DMS53 treated with DMSO at 0.1 percent for 48 hours (cell line): ENCODE measurements around the gene EFCAB12.
"Not testable (repeated sequence)": the region's sequence is repeated elsewhere in the genome, so short reads cannot be mapped to it uniquely, and the experiment has no call there.

Experiments
- DNase-seq: peaks from one replicate; lab custom pipeline; 2025; ENCODE audit not compliant: unreplicated experiment; lab: John Stamatoyannopoulos, UW

The EFCAB12 gene

DNA sequence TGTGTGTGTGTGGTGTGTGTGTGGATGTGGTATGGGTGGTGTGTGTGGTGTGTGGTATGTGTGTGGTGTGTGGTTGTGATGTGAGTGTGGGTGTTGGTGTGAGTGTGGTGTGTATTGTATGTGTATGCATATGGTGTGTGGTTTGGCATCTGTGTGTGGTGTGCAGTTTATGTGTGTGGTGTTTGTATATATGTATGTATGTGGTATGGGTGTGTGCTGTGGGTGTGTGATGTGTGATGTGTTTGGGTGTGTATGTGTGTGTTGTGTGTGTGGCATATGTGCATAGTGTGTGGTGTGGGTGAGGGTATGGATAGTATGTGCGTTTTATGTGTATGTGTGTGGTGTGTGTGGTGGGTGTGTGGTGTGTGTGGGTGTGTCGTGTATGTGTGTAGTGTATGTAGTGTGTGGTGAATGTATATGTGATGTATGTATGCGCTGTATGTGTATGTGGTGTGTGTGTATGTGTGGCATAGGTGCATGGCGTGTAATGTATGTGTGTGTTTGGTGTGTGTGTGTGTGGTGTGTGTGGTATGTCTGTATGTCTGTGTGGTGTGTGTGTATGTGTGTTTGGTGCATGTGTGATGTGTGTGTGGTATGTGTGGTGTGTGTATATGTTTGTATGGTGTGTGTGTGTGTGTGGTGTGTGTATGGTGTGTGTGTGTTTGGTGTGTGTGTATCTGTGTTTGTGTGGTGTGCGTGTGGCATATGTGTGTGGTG is 58.0 kb downstream of the EFCAB12 start:
- no peak for DNase-seq

DNA sequence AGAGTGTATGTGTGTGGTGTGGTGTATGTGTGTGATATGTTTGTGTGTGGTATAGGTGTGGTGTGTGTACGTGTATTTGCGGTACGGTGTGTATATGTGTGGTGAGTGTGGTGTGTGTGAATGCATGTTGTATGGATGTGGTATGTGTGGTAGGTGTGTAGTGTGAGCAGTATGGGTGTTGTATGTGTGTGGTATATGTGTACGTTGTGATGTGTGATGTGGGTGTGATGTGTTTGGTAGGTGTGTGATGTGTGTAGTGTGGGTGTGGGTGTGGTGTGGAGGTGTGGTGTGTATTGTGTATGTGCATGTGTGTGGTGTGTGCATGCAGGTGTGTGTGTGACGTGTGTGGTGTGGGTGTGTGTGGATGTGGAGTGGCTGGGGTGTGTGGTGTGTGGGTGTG is 58.7 kb downstream of the EFCAB12 start:
- DNase-seq, result no peak

DNA sequence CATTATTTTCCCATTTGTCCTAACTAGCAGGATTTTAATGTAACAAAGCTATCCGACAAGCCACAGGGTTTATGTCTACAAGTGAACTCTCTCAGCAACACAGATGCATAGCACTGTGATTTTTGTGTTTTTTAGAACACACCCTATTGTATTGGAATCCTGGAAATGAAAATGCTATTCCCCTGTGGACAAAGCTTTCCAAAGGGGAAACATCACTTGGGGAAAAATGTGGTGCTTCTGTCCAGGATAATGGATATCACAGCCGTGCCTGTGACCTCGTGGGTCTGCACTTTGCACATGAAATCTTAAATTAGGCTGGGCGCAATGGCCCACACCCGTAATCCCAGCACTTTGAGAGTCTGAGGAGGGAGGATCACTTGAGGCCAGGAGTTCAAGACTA is 60.6 kb downstream of the EFCAB12 start:
- no peak for DNase-seq

DNA sequence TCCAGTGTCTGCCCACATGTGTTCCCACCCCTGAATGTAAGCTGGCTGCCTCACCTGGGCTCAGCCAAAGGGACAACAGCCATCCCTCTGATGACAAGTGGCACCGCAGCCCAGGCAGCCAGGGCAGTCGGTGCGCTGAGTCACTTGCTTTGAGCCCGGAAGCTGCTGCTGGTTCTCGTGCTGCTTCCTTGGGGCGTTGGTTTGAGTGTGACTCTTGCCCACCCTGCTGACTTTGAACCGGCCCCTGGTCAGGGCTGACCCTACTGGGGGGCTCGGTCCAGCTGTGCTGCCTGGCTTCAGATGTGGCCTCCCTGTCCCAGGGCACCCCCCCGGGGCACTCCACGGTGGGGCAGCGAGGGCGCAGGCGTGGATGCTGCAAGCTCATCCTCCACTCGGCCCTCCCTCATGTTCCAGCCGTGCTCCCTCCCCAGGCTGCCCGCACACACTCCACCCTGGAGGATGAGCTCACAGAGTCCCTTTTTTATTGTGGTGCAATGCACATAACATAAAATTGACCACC is 62.1 kb downstream of the EFCAB12 start:
- no peak for DNase-seq

DNA sequence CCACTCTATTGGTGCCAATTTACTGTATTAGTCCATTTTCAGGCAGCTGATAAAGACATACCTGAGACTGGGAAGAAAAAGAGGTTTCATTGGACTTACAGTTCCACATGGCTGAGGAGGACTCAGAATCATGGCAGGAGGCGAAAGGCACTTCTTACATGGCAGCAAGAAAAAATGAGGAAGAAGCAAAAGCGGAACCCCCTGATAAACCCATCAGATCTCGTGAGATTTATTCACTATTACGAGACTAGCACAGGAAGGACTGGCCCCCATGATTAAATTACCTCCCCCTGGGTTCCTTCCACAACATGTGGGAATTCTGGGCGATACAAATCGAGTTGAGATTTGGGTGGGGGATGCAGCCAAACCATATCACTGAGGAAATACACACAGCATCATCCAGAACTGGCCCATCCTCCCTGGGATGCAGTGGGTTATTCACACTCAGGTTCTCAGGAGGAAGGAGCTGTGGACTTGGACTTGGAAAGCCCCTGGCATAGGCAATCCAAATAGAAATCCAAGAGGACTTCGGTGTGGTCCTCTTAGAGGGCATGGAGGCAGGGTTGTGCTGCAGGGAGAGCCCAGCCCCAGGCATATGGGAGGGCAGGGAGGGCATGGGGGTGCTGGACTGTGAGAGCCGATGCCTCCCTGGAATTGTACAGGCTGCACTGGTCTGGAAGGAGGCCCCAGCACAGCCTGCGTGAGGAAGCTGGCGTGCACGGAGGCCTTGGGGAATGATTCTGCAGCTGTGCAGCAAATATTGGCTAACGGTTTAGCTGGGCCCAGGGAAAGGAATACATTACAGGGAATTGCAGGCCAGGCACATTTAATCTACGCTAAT is 62.9 kb downstream of the EFCAB12 start:
- DNase-seq, result no peak

DNA sequence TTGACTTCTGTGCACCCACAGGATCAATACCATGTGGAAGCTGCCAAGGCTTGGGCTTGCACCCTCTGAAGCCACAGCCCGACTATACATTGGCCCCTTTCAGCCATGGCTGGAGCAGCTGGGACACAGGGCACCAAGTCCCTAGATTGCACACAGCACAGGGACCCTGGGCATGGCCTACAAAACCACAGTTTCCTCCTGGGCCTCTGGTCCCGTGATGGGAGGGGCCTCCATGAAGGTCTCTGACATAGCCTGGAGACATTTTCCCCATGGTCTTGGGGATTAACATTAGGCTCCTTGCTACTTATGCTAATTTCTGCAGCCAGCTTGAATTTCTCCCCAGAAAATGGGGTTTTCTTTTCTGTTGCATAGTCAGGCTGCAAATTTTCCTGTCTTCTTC is 63.6 kb downstream of the EFCAB12 start:
- DNase-seq, result not testable (repeated sequence)

DNA sequence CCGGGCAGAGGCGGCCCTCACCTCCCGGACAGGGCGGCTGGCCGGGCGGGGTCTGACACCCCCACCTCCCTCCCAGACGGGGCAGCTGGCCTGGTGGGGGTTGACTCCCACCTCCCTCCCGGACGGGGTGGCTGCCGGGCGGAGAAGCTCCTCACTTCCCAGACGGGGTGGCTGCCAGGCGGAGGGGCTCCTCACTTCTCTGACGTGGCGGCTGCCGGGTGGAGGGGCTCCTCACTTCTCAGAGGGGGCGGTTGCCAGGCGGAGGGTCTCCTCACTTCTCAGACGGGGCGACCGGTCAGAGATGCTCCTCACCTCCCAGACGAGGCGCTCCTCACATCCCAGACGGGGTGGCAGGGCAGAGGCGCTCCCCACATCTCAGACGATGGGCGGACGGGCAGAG is 65.1 kb downstream of the EFCAB12 start:
- DNase-seq, result not testable (repeated sequence)

DNA sequence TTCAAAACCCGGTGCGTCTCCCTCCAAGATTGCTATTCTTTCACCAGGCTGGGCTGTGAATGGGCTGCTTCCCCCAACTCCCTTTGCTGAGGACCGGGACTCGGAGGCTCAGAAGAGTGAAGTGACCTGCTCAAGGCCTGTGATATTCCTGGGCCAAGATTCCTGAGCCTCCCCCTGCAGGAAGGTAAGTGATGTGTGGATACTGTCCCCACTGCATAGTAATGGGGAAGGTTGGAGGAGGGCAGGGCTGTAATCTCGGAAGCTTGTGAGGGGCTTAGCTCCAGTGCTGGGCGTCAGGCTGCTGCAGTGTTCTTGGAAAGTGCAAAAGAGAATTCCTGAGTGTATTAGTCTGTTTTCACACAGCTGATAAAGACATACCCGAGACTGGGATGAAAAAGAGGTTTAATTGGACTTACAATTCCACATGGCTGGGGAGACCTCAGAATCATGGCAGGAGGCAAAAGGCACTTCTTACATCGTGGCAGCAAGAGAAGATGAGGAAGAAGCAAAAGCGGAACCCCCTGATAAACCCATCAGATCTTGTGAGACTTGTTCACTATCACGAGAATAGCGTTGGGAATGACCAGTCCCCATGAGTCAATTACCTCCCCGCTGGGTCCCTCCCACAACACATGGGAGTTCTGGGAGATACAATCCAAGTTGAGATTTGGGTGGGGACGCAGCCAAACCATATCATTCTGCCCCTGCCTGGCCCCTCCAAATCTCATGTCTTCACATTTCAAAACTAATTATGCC is 67.6 kb downstream of the EFCAB12 start:
- DNase-seq, result no peak

DNA sequence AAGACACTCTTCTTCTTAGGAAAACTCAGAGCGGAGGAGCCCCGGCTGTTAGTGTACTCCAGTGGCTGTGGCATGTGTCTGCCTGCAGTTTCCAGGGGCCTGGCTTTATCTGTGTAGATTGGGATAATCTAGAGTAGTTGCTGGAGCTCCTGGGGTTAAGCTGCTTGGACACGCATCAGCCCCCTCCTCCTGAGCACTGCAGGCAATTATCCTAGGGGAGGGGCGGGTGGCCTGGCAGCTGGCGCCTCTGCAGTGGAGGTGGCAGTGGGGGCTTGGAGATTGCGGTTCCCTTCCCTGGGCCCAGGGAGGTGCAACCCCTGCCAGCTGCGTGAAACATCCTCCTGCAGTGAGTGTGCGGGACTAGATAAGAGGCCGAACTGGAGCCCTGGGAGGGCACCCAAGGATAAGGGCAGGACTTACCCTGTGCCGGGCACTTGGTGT is 68.2 kb downstream of the EFCAB12 start:
- no peak for DNase-seq

DNA sequence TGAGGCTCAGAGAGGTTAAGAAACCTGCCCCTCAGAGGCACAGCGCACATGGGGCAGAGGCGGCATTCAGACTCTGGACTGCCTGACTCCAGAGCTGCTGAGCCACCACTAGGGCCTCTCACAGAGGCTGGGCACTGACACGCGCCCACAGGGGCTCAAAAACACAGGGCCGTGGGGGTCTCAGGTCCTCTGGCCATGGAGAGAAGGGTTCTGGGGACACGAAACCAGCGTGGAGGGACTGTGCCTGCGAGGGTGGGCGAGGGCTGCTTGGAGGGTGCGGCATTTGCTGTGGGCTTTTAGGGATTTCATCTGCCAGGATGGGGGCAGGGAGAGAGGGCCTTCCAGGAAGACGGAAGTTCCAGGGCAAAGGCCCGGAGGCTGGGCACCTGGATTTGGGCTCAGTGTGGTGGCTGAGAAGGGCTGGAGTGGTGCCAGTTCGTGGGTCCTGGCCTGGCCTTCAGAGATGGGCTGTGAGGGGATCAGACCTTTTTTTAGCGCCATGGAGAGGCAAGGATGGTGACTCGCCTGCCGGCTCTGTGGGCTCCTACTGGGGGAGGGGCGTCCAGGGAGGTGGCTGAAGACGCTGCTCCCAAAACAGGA is 69.6 kb downstream of the EFCAB12 start:
- DNase-seq, result no peak

DNA sequence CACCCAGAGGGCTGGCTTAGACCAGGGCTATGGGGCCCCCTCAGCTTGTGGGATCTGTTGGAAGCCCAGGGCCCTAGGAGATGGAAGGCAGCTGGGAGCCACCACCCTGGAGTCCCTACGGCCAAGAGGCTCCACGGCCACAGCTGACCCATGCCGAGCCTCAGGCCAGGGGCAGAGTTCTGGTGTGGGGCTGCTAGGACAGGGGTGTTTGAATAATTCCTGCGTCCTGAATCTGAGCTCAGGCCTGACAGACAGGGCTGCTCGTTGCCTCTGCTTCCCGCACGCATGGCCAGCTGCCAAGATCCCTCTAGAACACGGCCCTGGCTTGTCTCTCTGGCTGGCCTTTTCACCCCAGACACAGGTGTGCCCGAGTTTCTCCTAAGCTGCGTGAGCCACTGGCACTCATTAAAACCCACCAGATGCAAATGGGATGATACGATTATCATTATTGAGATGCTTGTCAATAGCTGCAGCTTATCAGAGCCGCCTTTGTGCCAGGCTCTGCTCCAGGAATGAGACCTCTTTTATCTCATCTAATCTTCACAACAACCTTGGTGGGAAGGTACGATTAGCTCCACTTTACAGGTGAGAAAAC is 70.2 kb downstream of the EFCAB12 start:
- no peak for DNase-seq

DNA sequence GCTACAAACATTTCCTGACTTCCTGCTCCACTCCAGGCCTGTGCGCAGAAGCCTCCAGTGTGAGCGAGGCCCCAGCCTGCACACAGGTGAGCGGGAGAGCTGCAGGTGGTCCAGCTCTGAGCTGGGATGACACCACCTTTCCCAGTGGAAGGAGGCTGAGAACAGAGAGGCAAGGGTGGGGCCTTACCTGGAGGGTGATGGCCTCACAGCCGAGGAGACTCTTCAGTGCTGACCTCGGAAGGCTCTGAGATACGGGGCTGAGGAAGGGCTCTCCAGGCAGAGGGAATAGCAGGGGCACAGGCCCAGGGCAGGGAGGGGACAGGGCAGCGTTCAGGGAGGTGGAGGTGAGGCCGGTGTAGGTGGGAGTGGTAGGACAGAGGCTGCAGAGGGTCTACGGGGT is 70.8 kb downstream of the EFCAB12 start:
- no peak for DNase-seq

DNA sequence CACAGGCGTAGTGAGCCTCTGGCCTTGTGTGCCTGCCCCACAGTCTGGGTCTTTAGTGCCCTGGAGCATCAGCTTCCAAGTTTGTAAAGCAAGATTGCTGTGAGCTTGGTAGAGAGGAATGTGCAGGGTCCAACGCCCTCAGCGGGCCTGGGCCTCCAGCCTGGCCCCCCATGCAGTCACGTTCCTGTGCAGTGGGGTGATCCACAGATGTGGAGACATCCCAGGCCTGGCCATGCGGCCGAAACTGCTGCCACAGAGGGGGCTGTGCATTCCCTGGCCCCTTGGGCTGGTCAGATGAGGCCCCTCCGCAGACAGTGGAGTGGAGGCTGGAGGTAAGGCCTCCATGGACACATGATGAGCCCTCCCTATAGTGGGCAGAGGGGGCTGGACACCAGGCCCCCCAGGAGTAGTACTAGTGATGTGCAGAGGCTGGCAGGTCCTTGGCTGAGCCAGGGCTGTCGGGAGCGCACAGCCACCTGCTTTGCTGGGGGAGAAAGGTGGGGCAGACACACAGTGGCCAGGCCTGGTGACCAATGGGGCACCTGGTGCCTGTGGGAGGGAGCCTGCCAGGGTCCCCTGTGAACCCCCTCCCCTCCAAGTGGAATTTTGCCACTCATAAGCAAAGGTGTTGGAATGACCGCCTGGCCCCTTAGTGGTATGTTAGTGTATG is 71.5 kb downstream of the EFCAB12 start:
- DNase-seq, result no peak

DNA sequence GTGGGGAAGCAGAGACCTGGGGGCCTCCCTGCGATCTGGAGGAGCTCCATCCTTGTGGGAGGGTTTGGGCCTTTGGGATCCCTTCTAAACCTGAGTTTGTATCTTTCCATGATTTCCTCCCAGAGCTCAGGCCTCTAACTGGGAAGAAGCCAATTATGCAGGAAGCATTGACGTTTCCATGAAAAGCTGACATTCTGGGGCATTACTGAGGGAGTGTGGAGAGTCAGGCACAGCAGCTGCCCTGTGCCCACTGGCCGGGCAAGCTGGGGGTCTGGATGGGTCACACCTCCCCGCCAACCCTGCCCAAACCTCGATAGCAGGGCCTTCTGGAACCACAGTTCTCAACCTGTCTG is 74.9 kb downstream of the EFCAB12 start:
- DNase-seq, result no peak

DNA sequence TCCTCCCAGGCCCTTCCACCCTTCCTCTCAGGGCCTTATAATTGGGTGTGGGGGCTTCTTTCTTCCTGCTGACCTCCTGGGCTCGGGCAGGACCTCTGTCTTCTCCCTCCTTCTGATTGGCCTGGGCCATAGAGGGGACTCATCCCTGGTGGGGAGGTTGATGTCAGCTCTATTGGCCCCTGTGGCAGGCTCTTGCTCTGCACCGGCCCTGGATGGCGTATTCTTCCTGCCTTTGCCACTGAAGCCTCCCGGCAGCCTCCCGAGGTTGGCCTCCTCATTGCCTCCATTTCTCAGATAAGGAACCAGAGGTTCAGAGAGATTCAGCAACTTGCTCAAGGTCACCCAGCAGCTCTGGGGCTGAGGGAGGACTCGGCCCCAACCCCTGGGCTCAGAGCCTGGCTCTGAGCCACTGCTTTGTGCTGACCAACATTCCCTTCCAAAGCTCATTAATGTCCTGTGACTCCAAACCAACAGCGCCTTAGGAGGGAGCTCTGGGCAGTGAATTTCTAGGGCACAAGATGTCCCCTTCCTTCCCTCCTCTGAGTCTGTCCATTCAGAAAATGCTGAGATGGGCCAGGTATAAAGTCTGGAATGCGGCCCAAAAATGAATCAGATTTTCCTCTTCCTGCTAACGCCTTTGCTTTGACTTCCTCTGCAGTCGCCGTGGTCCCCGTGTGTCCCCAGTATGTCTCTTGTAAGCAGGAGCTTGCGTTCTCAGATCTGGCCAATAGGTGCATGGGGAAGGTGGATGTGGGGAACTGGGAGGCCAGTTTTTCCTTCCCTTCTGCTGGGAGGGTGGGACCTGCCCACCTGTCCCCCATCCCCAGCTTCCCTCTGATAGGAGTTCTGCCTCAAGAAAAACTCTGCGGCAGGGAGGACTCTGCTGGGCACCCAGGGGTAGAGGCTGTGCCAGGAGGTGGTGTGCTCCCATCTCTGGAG is 75.5 kb downstream of the EFCAB12 start:
- DNase-seq, result no peak

DNA sequence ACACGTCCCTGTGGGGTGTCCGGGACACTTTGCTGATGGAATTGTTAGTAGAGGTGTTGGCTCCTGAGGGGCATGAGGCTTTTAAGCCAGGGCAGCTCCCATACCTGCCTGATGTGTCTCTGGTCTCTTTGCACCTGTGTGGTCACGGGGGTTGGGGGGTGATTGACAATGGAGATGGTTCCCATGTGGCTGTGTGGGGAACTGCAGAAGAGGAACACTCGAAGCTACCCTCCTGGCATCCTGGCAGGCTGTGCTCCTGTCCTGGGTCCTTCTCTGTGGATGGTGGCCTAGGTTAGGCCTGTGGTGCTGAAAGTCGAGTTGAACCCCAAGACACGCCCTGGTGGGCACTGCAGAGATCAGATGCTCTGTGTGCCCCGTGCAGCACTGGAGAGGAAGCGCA is 76.4 kb downstream of the EFCAB12 start:
- DNase-seq, result no peak
